ENCODE data around the gene ABCA2. TPM values are rescaled to one million over a fixed set of nuclear protein-coding genes. Genes with fewer than 3 reads are reported as not detected.

ABCA2 gene
- total RNA-seq, 1 donor from 2014 or later = 25.7 TPM

- DNase-seq (ENCODE audit: low spot score) = no peak
Observed at GRCh38 chr9:136965771-136966484, 62.1 kb downstream of the ABCA2 start.

- no peak for DNase-seq (ENCODE audit: low spot score)
Observed at GRCh38 chr9:136964833-136965422, 63.1 kb downstream of the ABCA2 start.

GRCh38 chr9:136964171-136964689 lies 63.8 kb downstream of the ABCA2 start:
- DNase-seq (ENCODE audit: low spot score) = no peak

DNA sequence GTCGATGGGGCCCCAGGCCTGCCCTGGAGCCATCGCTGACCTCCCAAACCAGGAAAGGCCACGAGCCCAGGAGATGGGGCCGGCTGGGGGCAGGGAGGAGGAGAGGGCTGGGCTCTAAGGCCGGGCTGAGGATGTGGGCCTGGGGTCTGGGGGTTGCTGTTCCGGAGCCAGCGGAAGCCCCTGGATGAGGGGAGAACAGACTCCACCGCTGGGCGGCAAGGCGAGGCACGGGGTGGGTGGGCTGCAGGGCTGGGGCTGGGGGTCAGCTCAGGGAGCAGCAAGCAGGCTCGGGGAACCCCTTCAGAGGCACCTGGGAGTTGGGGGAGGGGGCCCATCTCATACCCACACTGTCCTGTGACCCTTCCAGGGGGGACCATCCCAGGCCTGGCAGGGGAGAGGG lies 64.3 kb downstream of the ABCA2 start:
- DNase-seq (ENCODE audit: low spot score) = no peak

DNA sequence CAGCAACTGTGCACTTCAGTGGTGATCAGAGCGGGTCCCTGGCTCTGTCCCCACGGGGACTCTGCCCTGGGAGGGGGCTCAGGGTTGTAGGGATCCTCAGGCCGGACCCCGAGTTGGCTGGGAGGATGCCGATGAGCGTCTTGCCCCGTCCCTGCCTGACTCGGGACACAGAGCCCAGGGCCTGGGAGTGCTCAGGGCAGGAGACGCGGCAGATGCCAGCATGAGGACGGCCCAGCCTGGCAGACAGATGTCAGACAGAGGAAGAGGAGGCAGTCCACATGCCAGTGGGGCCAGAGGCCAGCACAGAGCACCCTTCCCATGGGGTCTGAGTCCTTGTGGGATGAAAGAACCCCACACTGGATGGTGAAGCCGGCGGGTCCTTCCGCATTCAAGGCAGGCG lies 64.7 kb downstream of the ABCA2 start:
- DNase-seq (ENCODE audit: low spot score) = no peak

GRCh38 chr9:136962701-136963248 lies 65.3 kb downstream of the ABCA2 start:
- DNase-seq (ENCODE audit: low spot score) = no peak

- DNase-seq (ENCODE audit: low spot score) = no peak
Observed at GRCh38 chr9:136962163-136962562, 65.9 kb downstream of the ABCA2 start.

DNA sequence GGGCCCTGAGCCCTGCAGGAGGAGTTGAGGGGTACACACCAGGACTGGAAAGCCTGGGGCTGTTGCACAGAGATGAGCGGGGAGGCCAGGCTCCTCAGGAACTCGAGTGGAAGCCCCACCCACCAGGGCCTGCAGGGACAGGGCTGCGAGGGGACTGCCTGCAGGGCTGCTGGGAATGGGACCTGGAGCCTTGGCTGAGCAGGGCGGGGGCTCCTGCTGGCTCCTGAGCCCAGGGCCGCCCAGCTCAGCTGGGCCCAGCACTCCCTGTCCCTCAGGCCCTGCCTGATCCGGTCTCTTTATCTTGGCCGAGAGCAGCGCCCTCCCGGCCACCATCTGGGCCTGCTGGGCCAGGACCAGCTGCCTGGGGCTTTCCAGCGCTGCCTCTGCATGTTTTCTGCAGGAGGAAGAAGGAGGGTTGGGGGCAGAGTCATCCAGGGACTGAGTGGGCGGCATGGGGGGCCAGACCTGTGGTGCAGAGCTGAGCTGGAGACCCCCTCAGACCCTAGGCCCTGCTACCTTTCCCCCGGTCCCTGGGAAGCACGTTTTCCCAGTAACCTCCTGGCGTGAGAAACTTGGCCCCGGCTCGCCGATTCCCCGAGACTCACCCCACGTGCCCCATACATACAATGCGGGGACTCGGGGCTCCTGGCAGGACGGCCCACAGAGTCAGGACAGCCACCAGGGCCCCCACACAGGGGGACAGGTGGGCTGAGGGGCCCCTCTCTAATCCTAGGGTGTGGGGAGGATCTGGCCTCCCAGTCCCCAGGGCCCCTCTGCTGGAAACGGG lies 66.6 kb downstream of the ABCA2 start:
- no peak for DNase-seq (ENCODE audit: low spot score)

- no peak for DNase-seq (ENCODE audit: low spot score)
Observed at GRCh38 chr9:136960938-136961275, 67.1 kb downstream of the ABCA2 start.

DNA sequence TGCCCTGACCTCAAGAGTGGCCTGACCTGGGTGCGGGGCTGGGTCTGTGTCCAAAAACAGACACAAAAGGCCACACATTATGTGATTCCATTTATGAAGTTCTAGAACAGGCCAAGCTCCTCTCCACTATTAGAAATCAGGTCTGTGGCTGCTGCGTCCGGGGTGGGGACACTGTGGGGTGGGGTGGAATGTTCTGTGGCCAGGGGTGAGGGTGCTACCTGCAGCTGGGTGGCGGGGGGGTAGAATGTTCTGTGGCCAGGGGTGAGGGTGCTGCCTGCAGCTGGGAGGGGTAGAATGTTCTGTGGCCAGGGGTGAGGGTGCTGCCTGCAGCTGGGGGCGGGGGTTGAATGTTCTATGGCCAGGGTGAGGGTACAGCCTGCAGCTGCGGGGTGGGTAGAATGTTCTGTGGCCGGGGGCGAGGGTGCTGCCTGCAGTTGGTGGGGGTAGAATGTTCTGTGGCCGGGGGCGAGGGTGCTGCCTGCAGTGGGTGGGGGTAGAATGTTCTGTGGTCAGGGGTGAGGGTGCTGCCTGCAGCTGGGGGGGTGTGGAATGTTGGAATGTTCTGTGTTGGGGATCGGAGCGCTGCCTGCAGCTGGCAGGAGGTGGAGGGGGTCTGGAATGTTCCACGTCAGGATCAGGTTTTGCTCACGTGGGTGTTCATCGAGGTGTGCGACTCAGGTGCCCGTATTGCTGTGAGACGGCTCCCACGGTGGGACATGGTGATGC lies 67.7 kb downstream of the ABCA2 start:
- no peak for DNase-seq (ENCODE audit: low spot score)

DNA sequence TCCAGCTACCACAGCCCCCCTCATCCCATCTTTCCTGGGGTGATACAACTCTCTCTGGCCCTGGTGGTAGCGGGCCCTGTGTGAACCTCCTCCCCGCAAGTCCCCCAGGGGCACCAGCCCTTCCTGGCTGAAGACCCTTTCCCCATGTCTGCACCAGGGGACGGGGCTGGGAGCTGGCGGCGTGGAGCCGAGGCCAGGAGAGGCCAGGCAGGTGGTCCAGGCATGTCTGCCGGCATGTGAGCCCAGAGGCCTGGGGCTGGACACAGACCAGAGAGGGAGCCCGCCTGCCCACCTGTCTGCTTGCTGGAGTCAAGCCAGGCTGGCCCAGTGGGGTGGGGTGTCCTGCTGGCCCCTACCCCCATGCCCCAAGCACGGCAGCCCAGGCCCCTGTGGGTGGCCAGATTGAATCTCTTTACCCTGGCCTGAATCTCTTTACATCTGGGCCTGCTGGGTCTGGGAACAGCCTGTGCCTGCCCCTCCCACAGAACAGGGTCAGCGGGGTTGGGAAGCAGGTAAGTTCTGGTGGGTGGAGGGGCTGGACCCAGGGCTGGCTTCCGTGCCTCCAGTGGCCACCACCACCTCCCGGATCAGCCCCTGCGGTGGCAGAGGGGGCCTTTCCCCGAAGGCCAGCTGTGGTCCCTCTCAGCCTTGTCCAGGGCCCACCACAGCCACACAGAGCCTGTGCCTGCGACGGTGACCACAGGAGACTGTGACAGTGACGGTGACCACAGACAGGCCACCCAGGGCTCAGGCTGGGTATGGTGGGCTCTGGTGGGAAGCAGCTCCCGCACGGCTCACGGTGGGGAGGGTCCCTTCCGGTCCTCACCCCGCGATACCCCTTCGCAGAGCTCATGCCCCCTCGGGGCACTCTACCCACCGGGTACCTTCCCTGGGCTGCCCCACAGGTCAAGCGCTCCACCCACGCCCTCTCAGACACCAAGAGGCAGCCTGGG lies 68.9 kb downstream of the ABCA2 start:
- DNase-seq (ENCODE audit: low spot score) = no peak

DNA sequence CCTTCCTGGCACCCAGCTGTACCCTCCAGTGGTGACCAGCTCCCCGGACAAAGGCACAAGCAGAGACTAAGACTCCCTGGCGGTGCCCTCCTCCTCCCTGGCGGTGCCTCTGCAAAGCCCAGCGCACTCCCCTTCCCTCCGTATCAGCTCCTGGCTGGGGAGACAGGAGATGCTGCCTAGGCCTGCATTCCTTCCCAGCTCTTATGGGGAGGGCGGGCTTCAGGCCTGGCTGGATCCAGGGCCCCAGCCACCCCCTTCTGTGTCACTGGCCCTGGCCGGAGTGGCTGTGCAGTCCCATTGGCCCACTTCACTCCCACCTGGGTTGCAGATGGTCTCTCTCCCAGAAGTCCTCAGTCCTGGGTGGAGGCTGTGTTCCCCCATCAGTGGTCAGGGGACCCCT lies 69.6 kb downstream of the ABCA2 start:
- no peak for DNase-seq (ENCODE audit: low spot score)

GRCh38 chr9:136957901-136958300 lies 70.1 kb downstream of the ABCA2 start:
- DNase-seq (ENCODE audit: low spot score) = no peak

- DNase-seq (ENCODE audit: low spot score) = no peak
Observed at GRCh38 chr9:136957461-136957860, 70.6 kb downstream of the ABCA2 start.

Other genes with a start within 250 kb of the ABCA2 start
- 80.8 TPM for gene TMEM141, start 236.9 kb downstream of the ABCA2 start, total RNA-seq
- gene CCDC183, start 231.9 kb downstream of the ABCA2 start, total RNA-seq = 0.18 TPM
- gene RABL6, start 220.3 kb downstream of the ABCA2 start, total RNA-seq = 60.2 TPM
- 4.8 TPM for gene AJM1, start 185.8 kb downstream of the ABCA2 start, total RNA-seq
- gene PHPT1, start 178.8 kb downstream of the ABCA2 start, total RNA-seq = 109 TPM
- 10.7 TPM for gene MAMDC4, start 175.9 kb downstream of the ABCA2 start, total RNA-seq
- gene EDF1, start 161.9 kb downstream of the ABCA2 start, total RNA-seq = 338 TPM
- 16.4 TPM for gene TRAF2, start 141.7 kb downstream of the ABCA2 start, total RNA-seq
- gene FBXW5, start 83.5 kb downstream of the ABCA2 start, total RNA-seq = 62.4 TPM
- gene C8G, start 83.0 kb downstream of the ABCA2 start, total RNA-seq = 1.6 TPM
- gene LCN12, start 76.0 kb downstream of the ABCA2 start, total RNA-seq = 3.4 TPM
- gene PTGDS, start 50.7 kb downstream of the ABCA2 start, total RNA-seq = 111 TPM
- 1.7 TPM for gene LCNL1, start 45.2 kb downstream of the ABCA2 start, total RNA-seq
- gene PAXX, start 35.8 kb downstream of the ABCA2 start, total RNA-seq = 51.5 TPM
- 3.6 TPM for gene CLIC3, start 31.7 kb downstream of the ABCA2 start, total RNA-seq
- not detected for gene FUT7, start 3.9 kb upstream of the ABCA2 start, total RNA-seq
- 138 TPM for gene NPDC1, start 17.9 kb upstream of the ABCA2 start, total RNA-seq
- 1.3 TPM for gene ENTPD2, start 25.8 kb upstream of the ABCA2 start, total RNA-seq
- gene SAPCD2, start 42.3 kb upstream of the ABCA2 start, total RNA-seq = 1.6 TPM
- 12.7 TPM for gene UAP1L1, start 49.3 kb upstream of the ABCA2 start, total RNA-seq
- 57.8 TPM for gene MAN1B1, start 58.7 kb upstream of the ABCA2 start, total RNA-seq
- 157 TPM for gene DPP7, start 86.5 kb upstream of the ABCA2 start, total RNA-seq
- gene GRIN1, start 110.9 kb upstream of the ABCA2 start, total RNA-seq = 0.21 TPM
- not detected for gene LRRC26, start 141.8 kb upstream of the ABCA2 start, total RNA-seq
- gene TMEM210, start 143.8 kb upstream of the ABCA2 start, total RNA-seq = not detected
- 74.5 TPM for gene ANAPC2, start 160.3 kb upstream of the ABCA2 start, total RNA-seq
- gene SSNA1, start 160.4 kb upstream of the ABCA2 start, total RNA-seq = 58.3 TPM
- 17.6 TPM for gene TPRN, start 172.5 kb upstream of the ABCA2 start, total RNA-seq
- gene TMEM203, start 177.4 kb upstream of the ABCA2 start, total RNA-seq = 36.2 TPM
- gene NDOR1, start 177.5 kb upstream of the ABCA2 start, total RNA-seq = 20.3 TPM
- gene RNF208, start 194.0 kb upstream of the ABCA2 start, total RNA-seq = 6.5 TPM
- 1.9 TPM for gene CYSRT1, start 196.9 kb upstream of the ABCA2 start, total RNA-seq
- gene RNF224, start 199.3 kb upstream of the ABCA2 start, total RNA-seq = 0.34 TPM
- gene SLC34A3, start 202.7 kb upstream of the ABCA2 start, total RNA-seq = not detected
- 351 TPM for gene TUBB4B, start 213.1 kb upstream of the ABCA2 start, total RNA-seq
- gene STPG3, start 223.0 kb upstream of the ABCA2 start, total RNA-seq = not detected
- gene NELFB, start 227.1 kb upstream of the ABCA2 start, total RNA-seq = 45.2 TPM
- 15.4 TPM for gene TOR4A, start 249.5 kb upstream of the ABCA2 start, total RNA-seq

All from ureter (tissue), 1 donor.